Astrocyte of the cerebellum (primary cell): ENCODE results near the gene TYW3.

Experiments
- DNase-seq: peaks from one replicate; pipeline ENCODE4 v3.0.0-alpha.2; 2011; ENCODE audit warnings: low read depth
- H3K4me3 ChIP-seq: 2 replicates; pipeline ENCODE4 v1.5.1; 2011; ENCODE audit warnings: mild to moderate bottlenecking, low read depth, low read length, moderate library complexity
- in situ Hi-C: cut with HindIII; loops from 2 replicates; pipeline ENCODE4 v1.10.0; 2017; ENCODE audit warnings: low sequenced_read_pairs
- TF ChIP-seq, protein P1 (sequence below): IDR thresholded peaks from 2 replicates; pipeline ENCODE4 v1.5.1; 2012; ENCODE audit warnings: low read length, low read depth, moderate library complexity, mild to moderate bottlenecking; ENCODE audit errors: missing control alignments

Gene TYW3, protein sequence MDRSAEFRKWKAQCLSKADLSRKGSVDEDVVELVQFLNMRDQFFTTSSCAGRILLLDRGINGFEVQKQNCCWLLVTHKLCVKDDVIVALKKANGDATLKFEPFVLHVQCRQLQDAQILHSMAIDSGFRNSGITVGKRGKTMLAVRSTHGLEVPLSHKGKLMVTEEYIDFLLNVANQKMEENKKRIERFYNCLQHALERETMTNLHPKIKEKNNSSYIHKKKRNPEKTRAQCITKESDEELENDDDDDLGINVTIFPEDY

DNA sequence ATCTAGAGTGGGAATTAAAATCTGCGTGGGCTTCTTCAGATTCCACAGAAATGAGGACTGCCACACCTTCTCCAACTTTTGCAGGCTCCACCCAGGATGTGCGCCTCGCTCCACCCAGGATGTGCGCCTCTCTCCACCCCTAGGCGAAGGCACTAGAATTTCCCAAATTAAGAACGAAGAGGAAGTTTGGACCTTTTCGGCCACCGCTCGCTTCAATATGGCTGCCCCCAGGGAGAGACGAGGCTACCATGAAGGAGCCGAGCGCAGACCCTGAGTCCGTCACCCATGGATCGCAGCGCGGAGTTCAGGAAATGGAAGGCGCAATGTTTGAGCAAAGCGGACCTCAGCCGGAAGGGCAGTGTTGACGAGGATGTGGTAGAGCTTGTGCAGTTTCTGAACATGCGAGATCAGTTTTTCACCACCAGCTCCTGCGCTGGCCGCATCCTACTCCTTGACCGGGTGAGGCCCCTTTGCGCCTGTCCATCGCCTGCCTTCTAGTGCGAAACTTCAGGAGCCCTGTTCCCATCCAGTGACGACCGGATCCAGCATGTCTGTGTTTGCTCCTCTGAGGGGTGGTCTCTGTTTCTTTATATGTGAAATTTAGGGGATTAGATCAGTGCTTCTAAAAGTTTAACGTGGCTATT lies at the start of gene TYW3, which contains the start of gene CRYZ:
Gene TYW3 (plus strand): TSS at position 193 of the 644 bp plus-strand sequence. CDS start 93 bp downstream, at position 286.
Gene CRYZ (minus strand): TSS at position 91 of the 644 bp plus-strand sequence. CDS start 8,229 bp downstream, outside the sequence.
- DNase-seq, result peak; percentile 91
- TF ChIP-seq, protein P1, sequence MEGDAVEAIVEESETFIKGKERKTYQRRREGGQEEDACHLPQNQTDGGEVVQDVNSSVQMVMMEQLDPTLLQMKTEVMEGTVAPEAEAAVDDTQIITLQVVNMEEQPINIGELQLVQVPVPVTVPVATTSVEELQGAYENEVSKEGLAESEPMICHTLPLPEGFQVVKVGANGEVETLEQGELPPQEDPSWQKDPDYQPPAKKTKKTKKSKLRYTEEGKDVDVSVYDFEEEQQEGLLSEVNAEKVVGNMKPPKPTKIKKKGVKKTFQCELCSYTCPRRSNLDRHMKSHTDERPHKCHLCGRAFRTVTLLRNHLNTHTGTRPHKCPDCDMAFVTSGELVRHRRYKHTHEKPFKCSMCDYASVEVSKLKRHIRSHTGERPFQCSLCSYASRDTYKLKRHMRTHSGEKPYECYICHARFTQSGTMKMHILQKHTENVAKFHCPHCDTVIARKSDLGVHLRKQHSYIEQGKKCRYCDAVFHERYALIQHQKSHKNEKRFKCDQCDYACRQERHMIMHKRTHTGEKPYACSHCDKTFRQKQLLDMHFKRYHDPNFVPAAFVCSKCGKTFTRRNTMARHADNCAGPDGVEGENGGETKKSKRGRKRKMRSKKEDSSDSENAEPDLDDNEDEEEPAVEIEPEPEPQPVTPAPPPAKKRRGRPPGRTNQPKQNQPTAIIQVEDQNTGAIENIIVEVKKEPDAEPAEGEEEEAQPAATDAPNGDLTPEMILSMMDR, result no peak
- peak within 1 kb of the TSS; percentile 78 for H3K4me3 ChIP-seq
- in situ Hi-C loops, result no loop called here

DNA sequence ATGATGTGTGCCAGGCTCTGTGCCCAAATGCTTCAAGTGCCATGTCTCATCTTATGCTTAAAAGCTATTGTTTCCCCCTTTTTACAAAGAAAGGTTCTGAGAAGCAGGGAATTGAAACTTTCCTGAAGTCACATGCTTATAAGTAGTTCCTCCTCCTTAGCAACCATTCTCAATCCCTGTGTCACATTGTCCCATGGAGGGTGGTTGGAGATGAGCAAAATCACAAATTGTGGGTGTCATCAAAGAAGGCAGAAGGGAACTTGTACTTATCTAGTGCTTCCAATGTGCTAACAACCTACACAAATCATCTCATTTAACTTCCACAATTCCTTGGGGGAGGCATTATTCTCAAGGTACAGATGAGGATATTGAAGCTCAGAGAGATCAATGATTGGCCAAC lies 49.3 kb upstream of the TYW3 start:
- DNase-seq, result no peak
- in situ Hi-C loops, result no loop called here
- H3K4me3 ChIP-seq, result no peak overlapping the region
- TF ChIP-seq, protein P1, result no peak

DNA sequence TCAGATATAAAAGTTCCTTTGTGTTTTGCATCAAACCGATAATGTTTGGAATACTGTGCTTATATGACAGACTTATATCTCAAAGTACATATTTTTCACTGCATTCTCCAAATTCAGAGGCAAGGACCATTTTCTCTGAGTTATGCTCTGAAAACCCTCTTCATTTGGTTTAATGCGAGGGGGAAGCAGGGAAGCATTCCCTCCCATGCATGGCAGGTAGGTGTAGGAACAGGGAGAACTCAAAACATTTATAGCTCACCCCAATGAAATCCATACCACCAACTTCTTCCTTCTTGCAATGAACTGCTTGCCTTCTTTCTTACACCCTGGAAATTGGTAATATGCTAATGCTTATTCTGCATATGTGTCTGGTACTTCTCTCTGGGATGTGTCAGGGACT lies 48.7 kb upstream of the TYW3 start:
- TF ChIP-seq, protein P1, result no peak
- in situ Hi-C loops, result no loop called here
- no peak for DNase-seq
- no peak overlapping the region for H3K4me3 ChIP-seq

DNA sequence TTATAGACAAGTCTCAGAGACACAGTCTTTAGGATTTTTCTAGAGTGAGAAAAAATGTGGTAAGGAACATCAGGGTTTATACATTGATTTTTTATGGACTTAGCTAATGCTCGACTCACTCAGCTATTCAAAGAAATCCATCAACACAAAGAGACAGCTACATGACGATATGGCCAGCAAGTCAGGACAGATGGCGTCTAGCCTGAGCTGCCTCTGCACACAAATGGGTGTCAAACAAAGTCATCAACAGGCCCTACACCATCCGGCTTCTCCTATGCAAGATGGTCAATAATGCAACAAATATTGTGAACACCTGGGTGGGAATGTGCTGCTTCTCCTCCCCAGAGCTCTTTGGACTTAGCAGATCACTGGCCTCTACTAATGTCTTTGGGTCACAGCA lies 46.0 kb upstream of the TYW3 start:
- H3K4me3 ChIP-seq, result no peak overlapping the region
- TF ChIP-seq, protein P1, result no peak
- in situ Hi-C loops, result no loop called here
- DNase-seq, result no peak

DNA sequence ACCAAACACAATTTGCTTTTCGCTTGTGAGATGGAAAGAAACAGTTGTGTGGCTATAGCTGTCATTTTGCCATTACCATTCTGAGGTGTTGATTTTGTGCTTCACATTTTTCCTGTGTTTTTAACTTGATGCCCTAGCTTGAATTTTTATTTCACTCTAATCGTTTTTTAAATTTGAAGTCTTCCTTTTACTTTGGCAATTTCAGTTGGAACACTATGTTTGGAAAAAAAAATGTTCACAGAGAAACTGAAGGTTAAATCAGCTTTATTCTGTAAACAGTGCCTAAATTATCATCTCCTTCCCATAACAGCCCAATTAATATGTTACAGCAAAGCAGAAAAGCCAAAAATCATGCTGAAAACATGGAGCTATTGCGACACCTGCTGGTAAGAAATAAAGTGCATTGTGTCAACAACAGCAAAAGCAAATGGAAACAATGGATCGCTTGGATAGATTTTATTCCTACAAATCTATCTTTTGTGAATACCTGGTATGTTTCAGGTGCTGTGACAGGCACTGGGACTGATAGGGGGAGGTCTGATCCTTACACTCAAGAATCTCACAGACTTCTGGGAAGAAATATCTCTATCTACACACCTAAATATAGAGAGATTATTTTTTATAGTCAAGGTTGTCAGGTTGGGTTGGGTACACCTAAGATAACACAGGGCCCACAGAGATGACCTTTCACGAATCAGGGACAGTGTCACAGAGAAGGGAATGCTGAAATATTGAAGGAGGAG lies 43.2 kb upstream of the TYW3 start:
- H3K4me3 ChIP-seq, result no peak overlapping the region
- in situ Hi-C loops, result no loop called here
- DNase-seq, result peak; percentile 53
- TF ChIP-seq, protein P1, result peak; percentile 67

DNA sequence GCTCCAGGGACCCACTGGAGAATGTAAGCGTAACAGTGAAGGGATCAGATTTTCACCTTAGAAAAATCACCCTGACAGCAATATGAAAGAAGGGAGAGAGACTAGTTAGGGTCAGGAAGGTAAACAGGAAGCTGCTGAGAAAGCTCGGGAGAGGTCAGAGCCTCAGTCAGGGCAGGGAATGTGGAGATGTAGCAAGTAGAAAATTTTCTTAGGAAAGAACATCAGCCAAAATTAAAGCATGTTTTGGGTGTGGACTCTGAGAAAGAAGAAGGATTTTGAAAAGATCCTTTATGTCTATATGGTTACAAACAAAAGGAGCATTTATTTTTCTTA lies 42.6 kb upstream of the TYW3 start:
- DNase-seq, result no peak
- H3K4me3 ChIP-seq, result no peak overlapping the region
- TF ChIP-seq, protein P1, result no peak
- in situ Hi-C loops, result no loop called here
